Upper lobe of left lung (tissue), 6 donors: ENCODE results near the gene SMAP1. TPM values are rescaled to one million over a fixed set of nuclear protein-coding genes. Genes with fewer than 3 reads are reported as not detected.
A peak's percentile ranks its signal among the peaks of the same experiment; 100 is the strongest.

Experiments
- ATAC-seq, 2 donors: fragments of 200-7000 bp; cut with Tn5 transposase; one replicate each; pipeline ENCODE4 v1.9.1; 2022; ENCODE audit warnings: mild to moderate bottlenecking in 2 of 2, moderate library complexity in 2 of 2; ENCODE audit not compliant: low FRiP score in 2 of 2
- DNase-seq, 2 donors: peaks; one replicate each; pipeline ENCODE4 v3.0.0-alpha.2; 2019 to 2020
- H3K27ac ChIP-seq, 4 donors: fragments of 200-600 bp; sonication (generic); one replicate each; pipeline ENCODE4 v1.5.1; 2016 to 2019
- H3K27me3 ChIP-seq, 4 donors: fragments of 200-600 bp; sonication (generic); one replicate each; pipeline ENCODE4 v1.5.1; 2017 to 2019
- H3K36me3 ChIP-seq, 4 donors: fragments of 200-600 bp; sonication (generic); one replicate each; pipeline ENCODE4 v1.5.1; 2016 to 2019
- H3K4me1 ChIP-seq, 4 donors: fragments of 200-600 bp; sonication (generic); one replicate each; pipeline ENCODE4 v1.5.1; 2018 to 2019
- H3K4me3 ChIP-seq, 4 donors: fragments of 200-600 bp; sonication (generic); one replicate each; pipeline ENCODE4 v1.5.1; 2017 to 2019; ENCODE audit warnings: mild to moderate bottlenecking in 2 of 4, moderate library complexity in 1 of 4
- H3K9me3 ChIP-seq, 4 donors: fragments of 200-600 bp; sonication (generic); one replicate each; pipeline ENCODE4 v1.5.1; 2018 to 2019
- EP300 ChIP-seq, 4 donors: sonication (generic); formaldehyde crosslinking; IDR thresholded peaks; one replicate each; pipeline ENCODE4 v1.5.1; 2017; ENCODE audit warnings: antibody characterized with exemption in 4 of 4, control low read depth in 2 of 4
- POLR2A ChIP-seq, 4 donors: fragments of 450-650 bp; IDR thresholded peaks; one replicate each; pipeline ENCODE4 v1.5.1; 2016 to 2017; ENCODE audit warnings: antibody characterized with exemption in 4 of 4, mild to moderate bottlenecking in 2 of 4
- POLR2AphosphoS5 ChIP-seq, 2 donors: sonication (generic); formaldehyde crosslinking; IDR thresholded peaks; one replicate each; pipeline ENCODE4 v1.5.1; 2017; ENCODE audit warnings: antibody characterized with exemption in 2 of 2
- WGBS, 2 donors: methylation state at CpG; one replicate each; pipeline ENCODE4 v1.1.5; 2017 to 2018; 5-methylcytosine and 5-hydroxymethylcytosine counted together
- total RNA-seq, 6 donors: library from RNA; depleted of rRNA in 4 of 6; stranded (reverse); fragments of >200 nt in 4 of 6; gene quantifications; one replicate each; pipeline versions ENCODE4 v1.1.0 to v1.2.1, GENCODE V29; 2016 to 2021
- TF ChIP-seq, protein P1 (sequence below), 6 experiments: fragments of 450-650 bp in 4 of 6; fragments of 200-600 bp in 2 of 6; sonication (generic) in 2 of 6; IDR thresholded peaks; one replicate each; pipeline ENCODE4 v1.5.1; 2016 to 2019; ENCODE audit warnings: antibody characterized with exemption in 6 of 6
- donor health status: DM: no; HTN: no; CAD: no; lungs with moderate emphysema.
- donor health status: DM: no; HTN: yes; CAD: no; lungs with severe emphysema.

The SMAP1 gene
- total RNA-seq, 6 donors from 2014 or later = 16.3 to 34.4 (median 21.7) TPM

GRCh38 chr6:70651326-70651905 is 16.3 kb upstream of the SMAP1 start:
- 78 to 87% methylated on average over 3 of the region's 3 CpGs for WGBS, 2 donors
- DNase-seq (no peak), ATAC-seq (no peak)
- TF ChIP-seq, protein P1, sequence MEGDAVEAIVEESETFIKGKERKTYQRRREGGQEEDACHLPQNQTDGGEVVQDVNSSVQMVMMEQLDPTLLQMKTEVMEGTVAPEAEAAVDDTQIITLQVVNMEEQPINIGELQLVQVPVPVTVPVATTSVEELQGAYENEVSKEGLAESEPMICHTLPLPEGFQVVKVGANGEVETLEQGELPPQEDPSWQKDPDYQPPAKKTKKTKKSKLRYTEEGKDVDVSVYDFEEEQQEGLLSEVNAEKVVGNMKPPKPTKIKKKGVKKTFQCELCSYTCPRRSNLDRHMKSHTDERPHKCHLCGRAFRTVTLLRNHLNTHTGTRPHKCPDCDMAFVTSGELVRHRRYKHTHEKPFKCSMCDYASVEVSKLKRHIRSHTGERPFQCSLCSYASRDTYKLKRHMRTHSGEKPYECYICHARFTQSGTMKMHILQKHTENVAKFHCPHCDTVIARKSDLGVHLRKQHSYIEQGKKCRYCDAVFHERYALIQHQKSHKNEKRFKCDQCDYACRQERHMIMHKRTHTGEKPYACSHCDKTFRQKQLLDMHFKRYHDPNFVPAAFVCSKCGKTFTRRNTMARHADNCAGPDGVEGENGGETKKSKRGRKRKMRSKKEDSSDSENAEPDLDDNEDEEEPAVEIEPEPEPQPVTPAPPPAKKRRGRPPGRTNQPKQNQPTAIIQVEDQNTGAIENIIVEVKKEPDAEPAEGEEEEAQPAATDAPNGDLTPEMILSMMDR (IDR thresholded peaks at IDR 0.05) = no peak
- TF ChIP-seq EP300 (IDR thresholded peaks at IDR 0.05) (no peak), POLR2AphosphoS5 (IDR thresholded peaks at IDR 0.05) (no peak), POLR2A (IDR thresholded peaks at IDR 0.05) (no peak)
- Histone ChIP-seq H3K36me3 (no peaks in the 10 kb centered on the region), H3K4me1 (no peaks in the 10 kb centered on the region), H3K27me3 (no peaks in the 10 kb centered on the region), H3K27ac (no peak overlapping the region), H3K9me3 (no peaks in the 10 kb centered on the region), H3K4me3 (no peak overlapping the region)

DNA sequence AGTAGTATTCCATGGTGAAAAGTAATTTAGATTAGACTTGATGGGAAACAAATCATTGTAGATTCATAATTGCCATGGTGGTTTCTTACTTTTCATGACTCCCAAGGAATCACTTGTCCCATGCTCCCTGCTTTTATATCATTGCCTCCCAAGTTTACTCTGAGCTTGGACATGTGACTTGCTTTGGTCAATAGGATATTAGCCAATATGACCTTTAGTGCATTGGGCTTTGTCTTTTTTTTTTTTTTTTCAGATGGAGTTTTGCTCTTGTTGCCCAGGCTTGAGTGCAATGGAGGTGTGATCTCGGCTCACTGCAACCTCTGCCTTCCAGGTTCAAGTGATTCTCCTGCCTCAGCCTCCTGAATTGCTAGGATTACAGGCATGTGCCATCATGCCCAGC is 15.5 kb upstream of the SMAP1 start:
- TF ChIP-seq EP300 (IDR thresholded peaks at IDR 0.05) = no peak
- TF ChIP-seq POLR2AphosphoS5 (IDR thresholded peaks at IDR 0.05) = no peak
- TF ChIP-seq, protein P1 (IDR thresholded peaks at IDR 0.05) = no peak
- TF ChIP-seq POLR2A (IDR thresholded peaks at IDR 0.05) = no peak
- WGBS, 2 donors = 84 to 91% methylated on average over 1 of the region's 1 CpG
- ATAC-seq = no peak

DNA sequence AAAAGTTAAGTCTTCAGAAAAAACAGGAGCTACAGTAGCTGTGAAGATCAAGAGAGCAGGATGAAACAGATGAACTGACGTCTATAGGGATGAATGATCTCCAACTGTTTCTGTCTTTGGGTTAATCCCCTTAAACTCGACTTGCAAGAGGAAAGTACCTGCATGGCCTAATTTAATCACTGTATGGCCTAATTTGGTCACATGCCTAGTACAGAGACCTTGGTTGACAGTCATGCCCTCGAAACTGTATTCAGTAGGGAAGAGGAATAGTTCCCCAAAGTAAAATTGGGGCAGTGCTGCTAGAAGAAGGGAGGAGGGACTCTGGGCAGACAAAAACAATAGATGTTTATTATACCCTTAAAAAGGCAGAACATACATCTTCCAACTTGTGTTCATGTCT is 10.0 kb upstream of the SMAP1 start:
- DNase-seq = no peak
- no peaks in the 10 kb centered on the region for H3K36me3 ChIP-seq
- H3K4me3 ChIP-seq = no peak overlapping the region
- no peak overlapping the region for H3K27ac ChIP-seq
- no peak for TF ChIP-seq POLR2A (IDR thresholded peaks at IDR 0.05)
- TF ChIP-seq, protein P1 (IDR thresholded peaks at IDR 0.05) = no peak
- TF ChIP-seq EP300 (IDR thresholded peaks at IDR 0.05) = no peak
- no peak for TF ChIP-seq POLR2AphosphoS5 (IDR thresholded peaks at IDR 0.05)
- no peaks in the 10 kb centered on the region for H3K9me3 ChIP-seq
- ATAC-seq = no peak
- H3K27me3 ChIP-seq = no peaks in the 10 kb centered on the region
- 72 to 75% methylated on average over 3 of the region's 3 CpGs for WGBS, 2 donors
- no peaks in the 10 kb centered on the region for H3K4me1 ChIP-seq

More for the DNA sequence above, 15.5 kb upstream of the SMAP1 start:
- DNase-seq = no peak
- no peaks in the 10 kb centered on the region for H3K9me3 ChIP-seq
- no peak overlapping the region for H3K4me3 ChIP-seq
- no peaks in the 10 kb centered on the region for H3K36me3 ChIP-seq
- H3K27me3 ChIP-seq = no peaks in the 10 kb centered on the region
- H3K27ac ChIP-seq = no peak overlapping the region
- no peaks in the 10 kb centered on the region for H3K4me1 ChIP-seq

GRCh38 chr6:70663881-70664466 is 3.7 kb upstream of the SMAP1 start:
- no peak for ATAC-seq
- H3K27me3 ChIP-seq = no peaks in the 10 kb centered on the region
- 91 to 95% methylated on average over 5 to 6 of the region's 6 CpGs for WGBS, 2 donors
- no peaks in the 10 kb centered on the region for H3K9me3 ChIP-seq
- no peak overlapping the region for H3K4me3 ChIP-seq
- DNase-seq = no peak
- TF ChIP-seq EP300 (IDR thresholded peaks at IDR 0.05) = no peak
- no peak for TF ChIP-seq POLR2AphosphoS5 (IDR thresholded peaks at IDR 0.05)
- TF ChIP-seq POLR2A (IDR thresholded peaks at IDR 0.05) = no peak
- TF ChIP-seq, protein P1 (IDR thresholded peaks at IDR 0.05) = no peak
- H3K36me3 ChIP-seq = no peaks in the 10 kb centered on the region
- peaks cover 1 to 17% (median 8%) of the 10 kb centered on the region in 4 donors for H3K4me1 ChIP-seq
- H3K27ac ChIP-seq = no peak overlapping the region

DNA sequence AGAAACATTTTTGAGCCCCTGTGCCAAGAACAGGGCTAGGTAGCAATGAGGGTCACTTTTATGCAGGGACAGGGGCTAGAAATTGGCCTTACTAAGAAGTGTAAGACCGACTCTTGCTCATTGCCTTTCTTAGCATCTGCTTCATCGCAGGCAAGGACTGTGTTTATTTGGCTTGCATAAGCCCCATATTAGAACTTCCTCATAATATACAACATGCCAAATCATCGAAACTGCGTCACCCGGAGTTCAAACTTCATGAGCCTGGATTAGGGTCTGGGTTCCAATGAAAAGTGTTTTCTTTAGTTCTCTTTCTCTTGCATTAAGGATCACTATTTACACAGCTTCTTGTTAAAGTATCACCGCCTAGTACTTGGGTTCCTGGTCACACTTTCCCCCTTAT is 977 bp upstream of the SMAP1 start:
- Histone ChIP-seq H3K27me3 (no peaks in the 10 kb centered on the region), H3K9me3 (no peaks in the 10 kb centered on the region), H3K4me1 (peaks cover 12 to 22% (median 22%) of the 10 kb centered on the region in 4 donors), H3K36me3 (no peaks in the 10 kb centered on the region), H3K27ac (peak overlapping the region; percentile 92 to 96 (median 94)), H3K4me3 (peak overlapping the region in 1 of 4 donors; percentile 84)
- 64 to 67% methylated on average over 6 of the region's 6 CpGs for WGBS, 2 donors
- no peak for ATAC-seq
- no peak for DNase-seq
- TF ChIP-seq EP300 (IDR thresholded peaks at IDR 0.05) = no peak
- TF ChIP-seq, protein P1 (IDR thresholded peaks at IDR 0.05) = no peak
- TF ChIP-seq POLR2AphosphoS5 (IDR thresholded peaks at IDR 0.05) = no peak
- TF ChIP-seq POLR2A (IDR thresholded peaks at IDR 0.05) = no peak
